Kidney epithelial cell (primary cell): ENCODE data around the gene CDH18. TPM values are rescaled to one million over a fixed set of nuclear protein-coding genes. Genes with fewer than 3 reads are reported as not detected.

Source experiments
- DNase-seq: peaks from one replicate; pipeline ENCODE4 v3.0.0-alpha.2; 2010; ENCODE audit warnings: low read depth
- H3K27me3 ChIP-seq: 2 replicates; pipeline ENCODE4 v1.6.0; 2011; ENCODE audit warnings: low read length; ENCODE audit not compliant: control insufficient read depth, insufficient read depth
- H3K36me3 ChIP-seq: 2 replicates; pipeline ENCODE4 v1.5.1; 2011; ENCODE audit warnings: low read length; ENCODE audit not compliant: control insufficient read depth, insufficient read depth
- H3K4me3 ChIP-seq: 2 replicates; pipeline ENCODE4 v1.5.1; 2011; ENCODE audit warnings: low read depth, mild to moderate bottlenecking, control low read depth, low read length
- CTCF ChIP-seq: IDR thresholded peaks from 2 replicates; pipeline ENCODE4 v1.5.1; 2011; ENCODE audit warnings: mild to moderate bottlenecking, moderate library complexity, low read length, control low read depth, inconsistent platforms; ENCODE audit not compliant: insufficient read depth, poor library complexity, severe bottlenecking
- total RNA-seq: library from RNA; depleted of rRNA; stranded (reverse); fragments of >200 nt; gene quantifications from 2 replicates; pipeline ENCODE4 v1.2.3, GENCODE V29; 2015

CDH18 gene
- total RNA-seq, 1 donor from 2014 or later = 0.21 TPM

GRCh38 chr5:19988457-19988856 is 457 bp upstream of the CDH18 start:
- no peaks in the 10 kb centered on the region for H3K36me3 ChIP-seq
- H3K4me3 ChIP-seq = peak overlapping the region; percentile 28
- H3K27me3 ChIP-seq = no peaks in the 10 kb centered on the region
- no peak for DNase-seq
- no peak for TF ChIP-seq CTCF

GRCh38 chr5:19986806-19987205 is 1.2 kb downstream of the CDH18 start:
- no peak for TF ChIP-seq CTCF
- no peaks in the 10 kb centered on the region for H3K27me3 ChIP-seq
- no peak for DNase-seq
- no peak overlapping the region for H3K4me3 ChIP-seq
- no peaks in the 10 kb centered on the region for H3K36me3 ChIP-seq

- no peak for TF ChIP-seq CTCF
- Histone ChIP-seq H3K4me3 (no peak overlapping the region), H3K36me3 (no peaks in the 10 kb centered on the region), H3K27me3 (no peaks in the 10 kb centered on the region)
- DNase-seq = no peak
Measured at GRCh38 chr5:19986031-19986619, 1.9 kb downstream of the CDH18 start.

- Histone ChIP-seq H3K27me3 (no peaks in the 10 kb centered on the region), H3K36me3 (no peaks in the 10 kb centered on the region), H3K4me3 (no peak overlapping the region)
- TF ChIP-seq CTCF = no peak
- no peak for DNase-seq
Measured at GRCh38 chr5:19978476-19978875, 9.5 kb downstream of the CDH18 start.

GRCh38 chr5:19977099-19977498 is 10.9 kb downstream of the CDH18 start:
- no peak for TF ChIP-seq CTCF
- no peak for DNase-seq
- Histone ChIP-seq H3K27me3 (no peaks in the 10 kb centered on the region), H3K4me3 (no peak overlapping the region), H3K36me3 (no peaks in the 10 kb centered on the region)

GRCh38 chr5:19975795-19976194 is 12.2 kb downstream of the CDH18 start:
- no peaks in the 10 kb centered on the region for H3K36me3 ChIP-seq
- no peaks in the 10 kb centered on the region for H3K27me3 ChIP-seq
- no peak for TF ChIP-seq CTCF
- no peak overlapping the region for H3K4me3 ChIP-seq
- DNase-seq = peak; percentile 26
